Vagina (tissue), 2 donors: Measurements from ENCODE around the gene ISG15. TPM values are rescaled to one million over a fixed set of nuclear protein-coding genes. Genes with fewer than 3 reads are reported as not detected.
"Not testable (repeated sequence)": the region's sequence is repeated elsewhere in the genome, so short reads cannot be mapped to it uniquely, and the experiment has no call there.

Source experiments
- DNase-seq, 2 donors: peaks; one replicate each; pipeline ENCODE4 v3.0.0-alpha.2; 2017; ENCODE audit errors: extremely low spot score in 2 of 2
- H3K27ac ChIP-seq: fragments of 200-600 bp; sonication (generic); one replicate; pipeline ENCODE4 v1.5.1; 2019
- H3K27me3 ChIP-seq: fragments of 200-600 bp; sonication (generic); one replicate; pipeline ENCODE4 v1.5.1; 2019
- H3K36me3 ChIP-seq, 2 donors: fragments of 200-600 bp; sonication (generic); one replicate each; pipeline ENCODE4 v1.5.1; 2017 to 2019
- H3K4me1 ChIP-seq: fragments of 200-600 bp; sonication (generic); one replicate; pipeline ENCODE4 v1.5.1; 2019
- H3K4me3 ChIP-seq, 2 donors: fragments of 200-600 bp; sonication (generic); 1 replicate in 1 of 2; 2 replicates in 1 of 2; pipeline ENCODE4 v1.5.1; 2016 to 2019
- H3K9me3 ChIP-seq: fragments of 200-600 bp; sonication (generic); one replicate; pipeline ENCODE4 v1.5.1; 2019
- POLR2A ChIP-seq, 2 donors: fragments of 450-650 bp; IDR thresholded peaks; one replicate each; pipeline ENCODE4 v1.6.1; 2017; ENCODE audit warnings: antibody characterized with exemption in 2 of 2, mild to moderate bottlenecking in 2 of 2, moderate library complexity in 2 of 2
- POLR2AphosphoS5 ChIP-seq, 2 donors: sonication (generic); formaldehyde crosslinking; IDR thresholded peaks; one replicate each; pipeline ENCODE4 v1.9.0; 2017; ENCODE audit warnings: antibody characterized with exemption in 2 of 2, mild to moderate bottlenecking in 2 of 2, low read depth in 1 of 2; ENCODE audit not compliant: insufficient read depth in 1 of 2
- intact Hi-C: fragments of 100-400 bp; cut with DNase I; formaldehyde crosslinking; loops from one replicate; pipeline ENCODE4 v1.15.1; 2023
- total RNA-seq: library from RNA; depleted of rRNA; stranded (reverse); fragments of >200 nt; gene quantifications from one replicate; pipeline ENCODE4 v1.2.3, GENCODE V29; 2016
- TF ChIP-seq, protein P1 (sequence below), 3 experiments: fragments of 450-650 bp in 2 of 3; fragments of 200-600 bp in 1 of 3; sonication (generic) in 1 of 3; IDR thresholded peaks; one replicate each; pipeline ENCODE4 v1.5.1; 2017 to 2019; ENCODE audit warnings: antibody characterized with exemption in 3 of 3, mild to moderate bottlenecking in 2 of 3, moderate library complexity in 2 of 3

ISG15 gene
- total RNA-seq, 1 donor from 2014 or later: 29.0 TPM

DNA sequence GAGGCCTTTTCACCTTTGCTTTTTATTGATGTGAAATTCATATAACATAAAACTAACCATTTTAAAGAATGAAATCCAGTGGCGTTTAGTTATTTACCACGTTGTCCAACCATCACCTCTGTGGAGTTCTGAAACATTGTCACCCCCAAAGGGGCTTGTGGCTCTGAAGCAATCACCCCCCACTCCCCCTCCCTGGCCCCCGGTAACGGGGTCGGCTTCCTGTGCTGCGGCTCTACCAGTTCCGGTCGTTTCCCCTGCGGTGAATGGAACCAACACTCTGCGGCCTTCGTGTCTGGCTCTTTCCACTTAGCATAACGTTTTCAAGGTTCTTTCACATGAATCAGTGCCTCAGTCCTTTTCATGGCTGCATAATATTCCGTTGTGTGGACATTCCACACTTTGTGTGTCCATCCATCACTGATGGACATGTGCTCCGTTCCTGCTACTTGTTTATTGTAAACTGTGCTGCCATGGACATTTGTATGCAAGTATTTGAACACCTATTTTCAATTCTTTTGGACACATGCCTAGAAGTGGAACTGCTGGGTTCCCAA, 1.8 kb upstream of the ISG15 start:
- Histone ChIP-seq H3K36me3 (no peaks in the 10 kb centered on the region), H3K4me3 (no peak overlapping the region), H3K27me3 (no peaks in the 10 kb centered on the region), H3K4me1 (peaks cover 27% of the 10 kb centered on the region), H3K27ac (no peak overlapping the region), H3K9me3 (no peaks in the 10 kb centered on the region)
- intact Hi-C loops: no loop called here
- no peak for DNase-seq
- TF ChIP-seq, protein P1, sequence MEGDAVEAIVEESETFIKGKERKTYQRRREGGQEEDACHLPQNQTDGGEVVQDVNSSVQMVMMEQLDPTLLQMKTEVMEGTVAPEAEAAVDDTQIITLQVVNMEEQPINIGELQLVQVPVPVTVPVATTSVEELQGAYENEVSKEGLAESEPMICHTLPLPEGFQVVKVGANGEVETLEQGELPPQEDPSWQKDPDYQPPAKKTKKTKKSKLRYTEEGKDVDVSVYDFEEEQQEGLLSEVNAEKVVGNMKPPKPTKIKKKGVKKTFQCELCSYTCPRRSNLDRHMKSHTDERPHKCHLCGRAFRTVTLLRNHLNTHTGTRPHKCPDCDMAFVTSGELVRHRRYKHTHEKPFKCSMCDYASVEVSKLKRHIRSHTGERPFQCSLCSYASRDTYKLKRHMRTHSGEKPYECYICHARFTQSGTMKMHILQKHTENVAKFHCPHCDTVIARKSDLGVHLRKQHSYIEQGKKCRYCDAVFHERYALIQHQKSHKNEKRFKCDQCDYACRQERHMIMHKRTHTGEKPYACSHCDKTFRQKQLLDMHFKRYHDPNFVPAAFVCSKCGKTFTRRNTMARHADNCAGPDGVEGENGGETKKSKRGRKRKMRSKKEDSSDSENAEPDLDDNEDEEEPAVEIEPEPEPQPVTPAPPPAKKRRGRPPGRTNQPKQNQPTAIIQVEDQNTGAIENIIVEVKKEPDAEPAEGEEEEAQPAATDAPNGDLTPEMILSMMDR (IDR thresholded peaks at IDR 0.05): no peak

DNA sequence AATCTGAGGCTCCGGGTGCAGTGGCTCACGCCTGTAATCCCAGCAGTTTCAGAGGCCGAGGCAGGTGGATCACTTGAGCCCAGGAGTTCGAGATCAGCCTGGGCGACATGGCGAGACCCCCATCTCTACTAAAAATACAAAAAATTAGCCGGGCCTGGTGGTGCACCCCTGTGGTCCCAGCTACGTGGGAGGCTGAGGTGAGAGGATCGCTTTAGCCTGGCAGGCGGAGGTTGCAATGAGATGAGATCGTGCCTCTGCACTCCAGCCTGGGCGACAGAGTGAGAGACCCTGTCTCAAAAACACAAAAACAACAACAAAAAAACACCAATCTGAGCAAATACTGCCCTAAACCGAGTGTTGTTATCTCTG, 577 bp upstream of the ISG15 start:
- intact Hi-C loops: not testable (repeated sequence)
- peak overlapping the region; percentile 84 for H3K27ac ChIP-seq

DNA sequence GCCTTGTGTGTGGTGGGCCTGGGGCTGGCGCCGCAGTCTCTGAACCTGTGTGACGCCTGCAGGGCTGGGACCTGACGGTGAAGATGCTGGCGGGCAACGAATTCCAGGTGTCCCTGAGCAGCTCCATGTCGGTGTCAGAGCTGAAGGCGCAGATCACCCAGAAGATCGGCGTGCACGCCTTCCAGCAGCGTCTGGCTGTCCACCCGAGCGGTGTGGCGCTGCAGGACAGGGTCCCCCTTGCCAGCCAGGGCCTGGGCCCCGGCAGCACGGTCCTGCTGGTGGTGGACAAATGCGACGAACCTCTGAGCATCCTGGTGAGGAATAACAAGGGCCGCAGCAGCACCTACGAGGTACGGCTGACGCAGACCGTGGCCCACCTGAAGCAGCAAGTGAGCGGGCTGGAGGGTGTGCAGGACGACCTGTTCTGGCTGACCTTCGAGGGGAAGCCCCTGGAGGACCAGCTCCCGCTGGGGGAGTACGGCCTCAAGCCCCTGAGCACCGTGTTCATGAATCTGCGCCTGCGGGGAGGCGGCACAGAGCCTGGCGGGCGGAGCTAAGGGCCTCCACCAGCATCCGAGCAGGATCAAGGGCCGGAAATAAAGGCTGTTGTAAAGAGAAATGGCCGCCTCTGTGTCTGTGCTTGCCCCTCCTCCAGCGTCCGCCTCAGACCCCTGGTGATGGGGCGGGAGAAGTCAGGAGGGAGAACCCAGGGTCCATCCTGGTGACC, 788 bp downstream of the ISG15 start:
- Histone ChIP-seq H3K4me1 (peaks cover 26% of the 10 kb centered on the region), H3K4me3 (peak overlapping the region; percentile 66 to 88), H3K9me3 (no peaks in the 10 kb centered on the region), H3K36me3 (no peaks in the 10 kb centered on the region), H3K27ac (peak overlapping the region; percentile 84), H3K27me3 (no peaks in the 10 kb centered on the region)
- intact Hi-C loops: no loop called here
- TF ChIP-seq, protein P1 (IDR thresholded peaks at IDR 0.05): no peak
- TF ChIP-seq POLR2A (IDR thresholded peaks at IDR 0.05) (no peak), POLR2AphosphoS5 (IDR thresholded peaks at IDR 0.05; ENCODE audit: insufficient read depth in 1 of 2, low read depth in 1 of 2) (no peak)
- DNase-seq: no peak

More for the DNA sequence above, 577 bp upstream of the ISG15 start:
- not testable (repeated sequence) for H3K27me3 ChIP-seq, DNase-seq, H3K9me3 ChIP-seq, H3K36me3 ChIP-seq
- Histone ChIP-seq H3K4me3 (peak overlapping the region; percentile 66 to 88), H3K4me1 (peaks cover 22% of the 10 kb centered on the region)

DNA sequence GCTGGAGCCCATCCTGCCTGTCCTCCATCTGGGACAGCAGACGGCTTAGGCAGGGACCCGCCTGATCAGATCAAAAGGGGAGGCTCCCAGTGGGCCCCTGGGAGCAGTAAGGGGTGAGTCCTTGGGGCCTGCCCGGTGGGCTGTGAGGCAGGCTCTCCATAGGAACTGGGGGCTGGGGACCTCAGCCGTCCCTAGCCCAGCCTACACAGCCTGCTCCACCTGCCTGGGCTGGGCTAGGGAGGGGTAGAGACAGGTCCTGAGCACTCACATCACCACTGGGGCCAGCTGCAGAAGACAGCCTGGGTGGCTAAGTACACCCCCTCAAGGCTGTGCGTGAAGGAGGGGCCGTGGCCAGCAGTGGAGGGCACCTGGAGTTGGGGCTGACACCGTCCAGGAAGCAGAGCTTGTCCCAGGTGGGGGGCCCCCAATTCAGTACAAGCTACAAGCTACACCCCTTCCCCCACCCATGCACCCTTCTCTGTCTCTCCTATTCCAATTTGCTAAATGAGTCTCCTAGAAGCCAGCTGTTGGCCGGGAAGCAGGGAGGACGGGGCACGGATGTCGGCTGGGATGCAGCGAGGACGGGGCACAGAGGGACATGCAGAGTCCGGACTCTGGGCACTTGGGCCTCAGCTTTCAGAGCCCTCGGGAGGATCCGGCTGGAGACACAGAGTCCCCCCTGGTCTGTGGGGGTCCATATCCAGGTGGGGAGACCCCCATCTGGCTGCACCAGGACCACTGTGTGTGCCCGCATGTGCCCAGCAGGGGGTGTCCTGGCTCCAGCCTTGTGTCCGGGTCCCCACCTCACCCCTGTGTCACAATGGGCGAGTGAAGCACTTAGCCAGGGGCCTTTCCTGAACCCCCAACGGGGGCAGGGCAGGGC, 1.7 kb downstream of the ISG15 start:
- Histone ChIP-seq H3K27ac (peak overlapping the region; percentile 84), H3K4me3 (no peak overlapping the region), H3K36me3 (no peaks in the 10 kb centered on the region), H3K4me1 (peaks cover 28% of the 10 kb centered on the region), H3K9me3 (no peaks in the 10 kb centered on the region), H3K27me3 (no peaks in the 10 kb centered on the region)
- intact Hi-C loops: no loop called here
- TF ChIP-seq, protein P1 (IDR thresholded peaks at IDR 0.05): no peak
- no peak for TF ChIP-seq POLR2AphosphoS5 (IDR thresholded peaks at IDR 0.05; ENCODE audit: insufficient read depth in 1 of 2, low read depth in 1 of 2)
- TF ChIP-seq POLR2A (IDR thresholded peaks at IDR 0.05): no peak
- DNase-seq: no peak

DNA sequence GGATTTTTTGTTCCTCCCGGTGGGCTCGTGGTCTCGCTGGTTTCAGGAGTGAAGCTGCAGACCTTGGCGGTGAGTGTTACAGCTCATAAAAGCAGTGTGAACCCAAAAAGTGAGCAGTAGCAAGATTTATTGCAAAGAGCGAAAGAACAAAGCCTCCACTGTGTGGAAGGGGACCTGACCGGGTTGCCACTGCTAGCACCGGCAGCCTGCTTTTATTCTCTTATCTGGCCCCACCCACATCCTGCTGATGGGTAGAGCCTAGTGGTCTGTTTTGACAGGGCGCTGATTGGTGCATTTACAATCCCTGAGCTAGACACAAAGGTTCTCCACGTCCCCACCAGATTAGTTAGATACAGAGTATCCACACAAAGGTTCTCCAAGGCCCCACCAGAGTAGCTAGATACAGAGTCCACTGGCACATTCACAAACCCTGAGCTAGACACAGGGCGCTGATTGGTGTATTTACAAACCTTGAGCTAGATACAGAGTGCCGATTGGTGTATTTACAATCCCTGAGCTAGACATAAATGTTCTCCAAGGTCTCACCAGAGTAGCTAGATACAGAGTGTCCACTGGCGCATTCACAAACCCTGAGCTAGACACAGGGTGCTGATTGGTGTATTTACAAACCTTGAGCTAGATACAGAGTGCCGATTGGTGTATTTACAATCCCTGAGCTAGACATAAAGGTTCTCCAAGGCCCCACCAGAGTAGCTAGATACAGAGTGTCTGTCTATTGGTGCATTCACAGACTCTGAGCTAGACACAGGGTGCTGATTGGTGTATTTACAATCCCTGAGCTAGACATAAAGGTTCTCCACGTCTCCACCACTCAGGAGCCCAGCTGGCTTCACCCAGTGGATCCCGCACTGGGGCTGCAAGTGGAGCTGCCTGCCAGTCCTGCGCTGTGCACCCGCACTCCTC, 4.4 kb downstream of the ISG15 start:
- H3K9me3 ChIP-seq, H3K4me3 ChIP-seq, DNase-seq, H3K27me3 ChIP-seq, H3K36me3 ChIP-seq, intact Hi-C loops, H3K27ac ChIP-seq: not testable (repeated sequence)
- H3K4me1 ChIP-seq: peaks cover 41% of the 10 kb centered on the region

DNA sequence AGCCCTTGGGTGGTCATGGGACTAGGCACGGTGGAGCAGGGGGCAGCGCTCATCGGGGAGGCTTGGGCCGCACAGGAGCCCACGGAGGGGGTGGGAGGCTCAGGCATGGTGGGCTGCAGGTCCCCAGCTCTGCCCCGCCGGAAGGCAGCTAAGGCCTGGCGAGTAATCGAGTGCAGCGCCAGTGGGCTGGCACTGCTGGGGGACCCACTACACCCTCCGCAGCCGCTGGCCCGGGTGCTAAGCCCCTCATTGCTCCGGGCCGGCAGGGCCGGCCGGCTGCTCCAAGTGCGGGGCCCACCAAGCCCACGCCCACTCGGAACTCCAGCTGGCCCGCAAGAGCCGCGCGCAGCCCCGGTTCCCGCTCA, 5.0 kb downstream of the ISG15 start:
- peaks cover 39% of the 10 kb centered on the region for H3K4me1 ChIP-seq
- H3K27me3 ChIP-seq, DNase-seq, H3K4me3 ChIP-seq, H3K9me3 ChIP-seq, H3K27ac ChIP-seq, H3K36me3 ChIP-seq, intact Hi-C loops: not testable (repeated sequence)
